K562 (cell line): Measurements from ENCODE around the gene CCL13. TPM values are rescaled to one million over a fixed set of nuclear protein-coding genes. Genes with fewer than 3 reads are reported as not detected.
A peak's percentile ranks its signal among the peaks of the same experiment; 100 is the strongest.

Source experiments
- CREBBP ChIP-seq: IDR thresholded peaks from one replicate; pipeline ENCODE4 v1.6.1; 2012; ENCODE audit warnings: low read depth, mild to moderate bottlenecking, control low read depth, inconsistent platforms, low read length
- FOXK1 ChIP-seq: sonication (generic); formaldehyde crosslinking; IDR thresholded peaks from 2 replicates; pipeline ENCODE4 v1.8.0; 2022; ENCODE audit warnings: missing genetic modification reagents, mild to moderate bottlenecking, borderline replicate concordance
- HINFP ChIP-seq: fragments of 450-650 bp; conservative IDR thresholded peaks from 2 replicates; pipeline ENCODE4 v1.6.1; 2016; ENCODE audit warnings: missing genetic modification characterization, low read depth, mild to moderate bottlenecking, control low read depth, missing compliant biosample characterization
- MECOM ChIP-seq: fragments of 250-450 bp; sonication (Bioruptor Pico); IDR thresholded peaks from 2 replicates; pipeline ENCODE4 v1.8.0; 2022; ENCODE audit warnings: inconsistent platforms
- PCBP2 ChIP-seq: fragments of 200-400 bp; formaldehyde crosslinking; IDR thresholded peaks from 2 replicates; pipeline ENCODE4 v1.6.1; 2018; ENCODE audit warnings: low read length, low read depth, mild to moderate bottlenecking, moderate library complexity; ENCODE audit not compliant: poor library complexity, severe bottlenecking
- SAFB2 ChIP-seq: fragments of 200-400 bp; formaldehyde crosslinking; IDR thresholded peaks from 2 replicates; pipeline ENCODE4 v1.6.1; 2018; ENCODE audit warnings: borderline replicate concordance, low read length, low read depth, moderate library complexity; ENCODE audit not compliant: severe bottlenecking
- SIX5 ChIP-seq, 2 experiments: IDR thresholded peaks; 2 replicates each; pipeline ENCODE4 v1.6.1; 2011; ENCODE audit warnings: low read length in 2 of 2, borderline replicate concordance in 1 of 2, low read depth in 1 of 2, mild to moderate bottlenecking in 1 of 2, moderate library complexity in 1 of 2; ENCODE audit not compliant: insufficient read depth in 1 of 2
- SMAD1 ChIP-seq: fragments of 150-350 bp; IDR thresholded peaks from 2 replicates; pipeline ENCODE4 v1.6.1; 2014; ENCODE audit warnings: low read length, low read depth; ENCODE audit not compliant: partially characterized antibody
- UBTF ChIP-seq, 2 experiments: IDR thresholded peaks; 2 replicates each; pipeline ENCODE4 v1.6.1; 2012; ENCODE audit warnings: improper control_type of control experiment in 2 of 2, low read depth in 2 of 2, low read length in 2 of 2, borderline replicate concordance in 1 of 2
- ZBTB33 ChIP-seq: sonication (generic); formaldehyde crosslinking; IDR thresholded peaks from 2 replicates; pipeline ENCODE4 v1.8.1; 2023; ENCODE audit warnings: mild to moderate bottlenecking, missing genetic modification reagents
- ZNF146 ChIP-seq: IDR thresholded peaks from one replicate; pipeline ENCODE4 v1.6.1; 2018; ENCODE audit warnings: missing compliant biosample characterization; ENCODE audit not compliant: unreplicated experiment
- ZNF175 ChIP-seq: fragments of 200-800 bp; sonication (Bioruptor generic); IDR thresholded peaks from 2 replicates; pipeline ENCODE4 v1.6.1; 2016; ENCODE audit warnings: low read depth, mild to moderate bottlenecking, missing genetic modification characterization, missing compliant biosample characterization
- ZNF57 ChIP-seq: fragments of 450-650 bp; formaldehyde crosslinking; IDR thresholded peaks from 2 replicates; pipeline ENCODE4 v1.4.0; 2020; ENCODE audit warnings: mild to moderate bottlenecking, moderate library complexity
- polyA plus RNA-seq, 8 experiments: library from polyadenylated mRNA; depleted of rRNA in 4 of 8; stranded (reverse) in 5 of 8; unstranded in 3 of 8; fragments of >200 nt; fragmentation: Nextera tagmentation in 2 of 8; fragmentation: Illumina TruSeq in 1 of 8; extraction: Ambion mirVana in 2 of 8; extraction: Trizol in 1 of 8; gene quantifications; 2 replicates each; pipeline versions ENCODE4 v1.2.1 to v1.2.3, GENCODE V29; 2011 to 2014; ENCODE audit warnings: inconsistent platforms in 1 of 8, missing spikeins in 1 of 8
- total RNA-seq, 7 experiments: library from RNA; depleted of rRNA in 6 of 7; stranded (reverse); fragments of >200 nt in 6 of 7; fragmentation: Illumina TruSeq in 2 of 7; extraction: Trizol in 2 of 7; gene quantifications; 2 replicates each; pipeline versions ENCODE4 v1.2.1 to v1.2.3, GENCODE V29; 2011 to 2021; ENCODE audit warnings: low replicate concordance in 1 of 7
- TF ChIP-seq, protein P1 (sequence below): fragments of 450-650 bp; formaldehyde crosslinking; IDR thresholded peaks from 2 replicates; pipeline ENCODE4 v1.4.0; 2020; ENCODE audit warnings: mild to moderate bottlenecking, moderate library complexity
- TF ChIP-seq, protein P2 (sequence below): sonication (generic); formaldehyde crosslinking; IDR thresholded peaks from 2 replicates; pipeline ENCODE4 v1.8.0; 2022; ENCODE audit warnings: missing genetic modification reagents, mild to moderate bottlenecking, borderline replicate concordance

CCL13 gene
- total and polyA plus RNA-seq, 9 of the 15 experiments (the other 6 are each of a cell fraction or from before 2014, with no cell fraction given) = not detected

DNA sequence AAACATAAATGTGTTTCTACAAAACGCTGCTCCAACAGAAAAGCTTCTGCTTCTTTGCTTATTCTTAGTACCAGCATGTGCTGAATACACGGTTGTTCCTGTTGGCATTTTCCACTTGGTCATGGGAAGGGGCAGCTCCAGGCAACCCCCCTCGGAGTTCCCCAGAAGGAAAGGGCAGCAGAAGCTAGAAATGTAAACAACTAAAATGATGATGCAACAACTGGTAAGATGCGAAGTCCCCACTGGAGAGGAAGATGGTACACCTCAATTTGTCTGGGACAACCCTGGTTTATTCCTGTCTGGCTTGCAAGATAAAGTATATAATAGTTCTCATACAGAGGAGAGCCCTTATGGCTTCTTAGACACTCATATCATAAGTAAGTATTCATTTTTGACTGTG lies 9.2 kb upstream of the CCL13 start (continued):
- TF ChIP-seq ZBTB33 (no peak), MECOM (CRISPR knock-in tag) (0 out of 2 replicates have a peak, but pooled peaks have one; percentile 12), CREBBP (no peak), ZNF146 (CRISPR knock-in tag) (no peak), SMAD1 (no peak), SIX5 (IDR thresholded peaks at IDR 0.05; ENCODE audit: borderline replicate concordance in 1 of 2, insufficient read depth in 1 of 2, low read depth in 1 of 2, low read length in 2 of 2) (no peak), ZNF175 (peak; percentile 80; the same call in 1 of the 2 replicates), UBTF (IDR thresholded peaks at IDR 0.05; ENCODE audit: borderline replicate concordance in 1 of 2, low read depth in 2 of 2, low read length in 2 of 2) (no peak), ZNF57 (no peak), PCBP2 (no peak), SAFB2 (no peak), HINFP (no peak), FOXK1 (no peak)
- TF ChIP-seq, protein P1, sequence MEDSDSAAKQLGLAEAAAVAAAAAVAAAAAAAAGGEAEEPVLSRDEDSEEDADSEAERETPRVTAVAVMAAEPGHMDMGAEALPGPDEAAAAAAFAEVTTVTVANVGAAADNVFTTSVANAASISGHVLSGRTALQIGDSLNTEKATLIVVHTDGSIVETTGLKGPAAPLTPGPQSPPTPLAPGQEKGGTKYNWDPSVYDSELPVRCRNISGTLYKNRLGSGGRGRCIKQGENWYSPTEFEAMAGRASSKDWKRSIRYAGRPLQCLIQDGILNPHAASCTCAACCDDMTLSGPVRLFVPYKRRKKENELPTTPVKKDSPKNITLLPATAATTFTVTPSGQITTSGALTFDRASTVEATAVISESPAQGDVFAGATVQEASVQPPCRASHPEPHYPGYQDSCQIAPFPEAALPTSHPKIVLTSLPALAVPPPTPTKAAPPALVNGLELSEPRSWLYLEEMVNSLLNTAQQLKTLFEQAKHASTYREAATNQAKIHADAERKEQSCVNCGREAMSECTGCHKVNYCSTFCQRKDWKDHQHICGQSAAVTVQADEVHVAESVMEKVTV (CRISPR knock-in tag) = no peak
- TF ChIP-seq, protein P2, sequence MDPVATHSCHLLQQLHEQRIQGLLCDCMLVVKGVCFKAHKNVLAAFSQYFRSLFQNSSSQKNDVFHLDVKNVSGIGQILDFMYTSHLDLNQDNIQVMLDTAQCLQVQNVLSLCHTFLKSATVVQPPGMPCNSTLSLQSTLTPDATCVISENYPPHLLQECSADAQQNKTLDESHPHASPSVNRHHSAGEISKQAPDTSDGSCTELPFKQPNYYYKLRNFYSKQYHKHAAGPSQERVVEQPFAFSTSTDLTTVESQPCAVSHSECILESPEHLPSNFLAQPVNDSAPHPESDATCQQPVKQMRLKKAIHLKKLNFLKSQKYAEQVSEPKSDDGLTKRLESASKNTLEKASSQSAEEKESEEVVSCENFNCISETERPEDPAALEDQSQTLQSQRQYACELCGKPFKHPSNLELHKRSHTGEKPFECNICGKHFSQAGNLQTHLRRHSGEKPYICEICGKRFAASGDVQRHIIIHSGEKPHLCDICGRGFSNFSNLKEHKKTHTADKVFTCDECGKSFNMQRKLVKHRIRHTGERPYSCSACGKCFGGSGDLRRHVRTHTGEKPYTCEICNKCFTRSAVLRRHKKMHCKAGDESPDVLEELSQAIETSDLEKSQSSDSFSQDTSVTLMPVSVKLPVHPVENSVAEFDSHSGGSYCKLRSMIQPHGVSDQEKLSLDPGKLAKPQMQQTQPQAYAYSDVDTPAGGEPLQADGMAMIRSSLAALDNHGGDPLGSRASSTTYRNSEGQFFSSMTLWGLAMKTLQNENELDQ (CRISPR knock-in tag) = no peak
